ENCODE data around the gene ARPC4.

The ARPC4 gene

DNA sequence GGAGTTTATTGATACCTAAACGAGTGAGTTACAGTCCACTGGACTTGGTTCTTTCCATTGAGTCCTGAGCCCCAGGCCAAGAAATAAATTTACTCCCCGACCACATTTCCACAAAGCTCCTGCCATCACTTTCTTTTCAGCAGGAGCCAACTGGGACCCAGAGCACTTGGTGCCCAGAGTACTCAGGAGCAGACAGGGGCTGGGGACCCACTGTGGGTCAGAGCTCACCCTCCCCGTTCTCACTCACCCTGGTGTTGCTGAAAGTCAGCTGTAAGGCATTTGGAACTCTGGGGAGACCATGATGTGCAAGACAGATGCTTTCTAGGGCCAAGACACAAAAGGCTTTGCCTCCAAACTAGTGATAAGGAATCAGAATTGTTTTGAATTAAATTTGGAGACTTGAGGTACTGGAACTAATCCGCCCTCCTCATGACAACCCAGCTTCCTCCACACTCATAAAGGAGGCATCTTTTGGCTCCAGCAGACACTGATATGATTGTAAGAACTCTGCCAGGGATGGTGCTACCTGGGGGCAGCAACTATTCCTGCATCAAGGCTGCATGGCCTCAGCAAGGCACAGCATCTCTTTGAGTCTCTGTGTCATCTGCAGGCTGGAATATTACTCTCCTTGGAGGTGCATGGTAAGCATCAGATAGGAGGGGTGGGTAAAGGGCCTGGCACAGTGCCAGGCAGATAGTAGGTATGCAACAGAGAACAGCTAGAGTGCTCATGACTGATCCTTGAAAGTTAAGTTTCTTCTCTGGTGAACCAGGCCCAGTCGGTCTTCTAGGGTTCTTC is 15.8 kb upstream of the ARPC4 start:
- TF ChIP-seq, protein P1, sequence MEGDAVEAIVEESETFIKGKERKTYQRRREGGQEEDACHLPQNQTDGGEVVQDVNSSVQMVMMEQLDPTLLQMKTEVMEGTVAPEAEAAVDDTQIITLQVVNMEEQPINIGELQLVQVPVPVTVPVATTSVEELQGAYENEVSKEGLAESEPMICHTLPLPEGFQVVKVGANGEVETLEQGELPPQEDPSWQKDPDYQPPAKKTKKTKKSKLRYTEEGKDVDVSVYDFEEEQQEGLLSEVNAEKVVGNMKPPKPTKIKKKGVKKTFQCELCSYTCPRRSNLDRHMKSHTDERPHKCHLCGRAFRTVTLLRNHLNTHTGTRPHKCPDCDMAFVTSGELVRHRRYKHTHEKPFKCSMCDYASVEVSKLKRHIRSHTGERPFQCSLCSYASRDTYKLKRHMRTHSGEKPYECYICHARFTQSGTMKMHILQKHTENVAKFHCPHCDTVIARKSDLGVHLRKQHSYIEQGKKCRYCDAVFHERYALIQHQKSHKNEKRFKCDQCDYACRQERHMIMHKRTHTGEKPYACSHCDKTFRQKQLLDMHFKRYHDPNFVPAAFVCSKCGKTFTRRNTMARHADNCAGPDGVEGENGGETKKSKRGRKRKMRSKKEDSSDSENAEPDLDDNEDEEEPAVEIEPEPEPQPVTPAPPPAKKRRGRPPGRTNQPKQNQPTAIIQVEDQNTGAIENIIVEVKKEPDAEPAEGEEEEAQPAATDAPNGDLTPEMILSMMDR (IDR thresholded peaks at IDR 0.05) = no peak

DNA sequence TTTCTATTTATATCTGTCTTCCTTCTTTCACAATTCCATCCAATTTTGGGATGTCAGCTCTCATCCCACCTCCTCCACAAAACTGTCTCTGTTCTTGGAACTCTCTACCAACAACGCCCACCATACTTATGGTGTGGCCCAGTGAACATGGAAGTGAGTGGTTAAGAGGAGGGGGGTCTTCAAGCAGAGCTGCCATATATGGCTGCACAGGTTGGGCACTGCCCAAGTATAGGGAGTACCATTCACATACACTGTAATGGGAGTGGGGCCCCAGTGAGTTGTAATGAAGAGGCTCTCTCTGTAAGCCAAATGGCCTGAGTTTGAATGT is 15.2 kb upstream of the ARPC4 start:
- TF ChIP-seq, protein P1 (IDR thresholded peaks at IDR 0.05) = no peak

DNA sequence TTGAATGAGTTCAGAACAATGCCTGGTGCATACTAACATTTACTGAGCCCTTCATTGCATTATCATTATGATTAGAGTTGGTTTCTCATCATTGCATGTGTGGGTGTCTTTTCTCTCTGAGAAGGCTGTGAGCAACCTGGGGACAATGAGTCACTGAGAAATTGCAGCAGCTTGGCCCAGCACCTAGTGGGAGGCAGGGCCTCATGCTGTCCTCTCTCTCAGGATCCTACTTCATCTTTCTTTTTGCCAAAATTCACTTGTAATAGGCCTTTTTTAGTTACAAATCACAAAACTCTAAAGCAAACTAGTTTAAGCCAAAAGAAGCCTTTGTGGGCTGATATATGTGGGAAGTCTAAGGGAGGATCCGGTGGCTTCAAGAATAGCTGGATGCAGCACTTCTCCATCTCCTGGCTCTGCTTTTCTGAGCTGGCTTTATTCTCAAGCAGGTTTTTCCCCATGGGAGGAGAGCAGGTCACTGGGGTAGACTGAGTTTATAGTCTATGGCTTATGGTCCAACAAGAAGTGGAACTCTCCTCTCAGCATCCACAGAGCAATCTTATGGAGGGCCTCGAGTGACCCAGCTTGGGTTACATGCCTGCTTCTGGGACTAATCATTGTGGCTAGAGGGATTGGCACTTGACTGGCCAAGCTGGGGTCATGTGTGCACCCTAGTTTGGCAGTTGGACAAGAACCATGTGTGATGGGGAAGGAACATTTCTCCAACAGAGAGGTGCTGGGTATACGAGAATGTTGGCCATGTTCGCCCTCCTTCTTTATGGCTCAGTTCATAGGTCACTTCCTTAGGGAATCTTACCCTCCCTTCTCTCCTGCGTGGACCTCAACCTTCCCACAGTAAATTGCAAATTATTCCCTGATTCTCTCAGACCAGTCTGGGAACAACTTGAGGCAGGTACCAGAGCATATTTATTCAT is 14.5 kb upstream of the ARPC4 start:
- TF ChIP-seq, protein P1 (IDR thresholded peaks at IDR 0.05) = no peak

DNA sequence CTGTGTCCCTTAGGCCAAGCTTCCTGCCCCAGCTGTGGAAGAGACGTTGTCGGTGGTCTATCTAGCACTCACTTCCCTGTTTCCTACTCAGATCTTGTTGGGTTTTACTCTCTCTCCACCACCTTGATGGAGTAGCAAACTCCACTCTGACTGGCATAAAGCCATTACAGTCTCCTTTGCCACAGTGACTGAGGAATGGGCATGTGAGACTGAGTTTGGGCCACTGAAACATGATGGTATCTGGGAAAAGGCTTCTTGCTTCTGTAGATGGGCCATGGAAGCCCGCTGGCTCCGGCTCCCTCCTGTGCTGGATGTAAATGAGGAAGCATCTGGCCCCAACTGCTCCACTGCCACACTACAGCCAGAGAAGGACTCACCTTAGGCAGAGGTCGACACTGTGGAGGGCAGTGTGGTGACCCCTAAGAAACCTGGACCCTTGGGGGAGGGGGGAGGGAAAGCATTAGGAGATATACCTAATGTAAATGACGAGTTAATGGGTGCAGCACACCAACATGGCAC is 13.7 kb upstream of the ARPC4 start:
- TF ChIP-seq, protein P1 (IDR thresholded peaks at IDR 0.05) = no peak

DNA sequence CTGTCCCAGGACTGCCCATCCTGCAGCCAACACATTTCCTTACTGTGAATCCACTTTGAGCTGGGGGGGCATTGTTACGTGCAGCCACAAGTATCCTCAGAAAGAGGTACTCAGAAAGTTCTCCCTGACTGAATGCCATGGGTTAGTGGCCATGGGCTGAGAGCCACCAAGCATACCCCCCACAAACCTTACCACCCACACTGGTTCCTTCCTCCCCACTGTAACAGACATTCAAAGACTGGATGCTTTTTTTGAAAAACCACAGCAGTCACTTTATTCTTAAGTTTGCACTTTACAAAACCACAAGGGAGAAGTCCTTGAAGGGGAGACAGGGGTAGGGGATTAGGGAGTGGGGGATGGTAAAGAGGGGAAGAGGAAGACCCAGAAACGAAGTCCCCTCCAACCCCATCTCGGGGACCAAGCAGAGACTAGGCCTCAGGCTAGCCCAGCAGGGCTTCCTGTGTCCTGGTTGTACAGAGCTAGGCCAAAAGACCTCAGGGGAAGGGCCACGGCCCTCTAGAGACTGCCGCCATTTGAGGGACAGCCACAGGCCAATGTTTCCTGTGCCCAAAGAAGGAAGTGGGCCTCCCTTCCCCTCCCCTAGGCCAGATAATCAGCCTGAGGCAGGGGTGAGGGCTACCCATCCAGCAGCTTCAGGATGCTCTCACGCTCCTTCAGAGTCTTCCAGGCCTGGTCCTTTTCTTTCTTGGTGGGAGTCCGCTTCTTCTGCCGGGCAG is 13.0 kb upstream of the ARPC4 start:
- TF ChIP-seq, protein P1 (IDR thresholded peaks at IDR 0.05) = no peak

DNA sequence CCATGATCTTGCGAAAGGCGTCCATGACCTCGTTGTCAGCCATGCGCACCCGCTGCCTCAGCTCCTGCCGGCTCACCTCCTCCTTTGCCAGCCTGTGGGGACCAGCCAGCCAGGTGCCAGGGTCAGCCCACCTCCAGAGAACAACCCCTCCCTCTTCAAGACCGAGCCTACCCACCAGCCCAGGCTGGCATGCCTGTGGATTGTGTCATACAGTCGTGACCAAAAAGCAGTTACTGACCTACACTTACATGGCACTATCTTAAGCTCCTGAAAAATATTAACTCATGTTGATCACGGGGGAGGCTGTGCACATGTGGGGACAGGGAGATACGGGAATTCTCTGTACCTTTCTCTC is 12.4 kb upstream of the ARPC4 start:
- TF ChIP-seq, protein P1 (IDR thresholded peaks at IDR 0.05) = no peak

DNA sequence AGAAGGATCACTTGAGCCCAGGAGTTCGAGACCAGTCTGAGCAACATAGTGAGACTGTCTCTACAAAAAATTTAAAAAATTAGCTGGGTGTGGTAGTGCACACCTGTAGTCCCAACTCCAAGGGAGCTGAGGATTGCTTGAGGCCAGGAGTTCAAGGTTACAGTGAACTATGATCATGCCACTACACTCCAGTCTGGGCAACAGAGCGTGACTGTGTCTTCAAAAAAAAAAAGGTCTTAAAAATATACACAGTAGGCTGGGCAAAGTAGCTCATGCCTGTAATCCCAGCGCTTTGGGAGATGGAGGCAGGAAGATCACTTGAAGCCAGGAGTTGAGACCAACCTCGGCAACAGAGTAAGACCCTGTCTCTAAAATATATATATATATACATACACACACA is 12.0 kb upstream of the ARPC4 start:
- TF ChIP-seq, protein P1 (IDR thresholded peaks at IDR 0.05) = no peak

Measured in LNCAP (cell line).